NCI-H146 treated with DMSO at 0.1 percent for 48 hours (cell line): Measurements from ENCODE around the gene PHACTR1.
"Not testable (repeated sequence)": the region's sequence is repeated elsewhere in the genome, so short reads cannot be mapped to it uniquely, and the experiment has no call there.

ENCODE experiments used
- DNase-seq: peaks from one replicate; lab custom pipeline; 2025; ENCODE audit not compliant: unreplicated experiment; lab: John Stamatoyannopoulos, UW

The PHACTR1 gene

DNA sequence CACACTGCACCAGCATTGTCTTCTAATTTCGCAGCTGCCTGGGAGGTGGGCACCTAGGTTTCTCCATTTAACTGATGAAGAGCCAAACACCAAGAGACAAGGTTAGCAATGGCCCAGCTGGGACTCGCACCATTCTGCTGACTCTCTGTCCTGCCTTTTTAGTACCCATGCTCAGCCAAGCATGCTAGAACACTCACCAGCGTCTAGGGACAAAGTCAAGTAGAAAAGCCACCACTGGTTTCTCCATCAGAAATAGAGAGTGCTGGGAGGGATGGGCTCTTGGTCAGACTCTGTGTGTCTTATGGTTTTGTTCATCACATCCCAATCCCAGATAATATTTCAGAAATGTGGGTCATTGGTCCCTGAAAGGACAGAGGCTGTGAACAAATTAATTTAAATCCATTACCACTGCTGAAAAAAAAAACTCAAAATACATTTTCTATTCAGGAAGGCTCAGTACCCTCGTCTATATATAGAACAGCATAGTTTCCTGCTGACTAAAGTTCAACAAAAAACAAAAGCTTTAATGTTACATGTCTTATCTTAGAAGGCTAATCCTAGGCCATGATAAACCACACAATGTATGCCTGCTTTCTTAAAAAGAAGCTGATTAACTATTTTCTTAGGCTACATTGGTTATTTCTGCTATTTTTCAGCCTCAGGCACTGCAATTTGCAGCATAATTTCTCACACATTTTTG is 500.8 kb downstream of the PHACTR1 start:
- DNase-seq = no peak

DNA sequence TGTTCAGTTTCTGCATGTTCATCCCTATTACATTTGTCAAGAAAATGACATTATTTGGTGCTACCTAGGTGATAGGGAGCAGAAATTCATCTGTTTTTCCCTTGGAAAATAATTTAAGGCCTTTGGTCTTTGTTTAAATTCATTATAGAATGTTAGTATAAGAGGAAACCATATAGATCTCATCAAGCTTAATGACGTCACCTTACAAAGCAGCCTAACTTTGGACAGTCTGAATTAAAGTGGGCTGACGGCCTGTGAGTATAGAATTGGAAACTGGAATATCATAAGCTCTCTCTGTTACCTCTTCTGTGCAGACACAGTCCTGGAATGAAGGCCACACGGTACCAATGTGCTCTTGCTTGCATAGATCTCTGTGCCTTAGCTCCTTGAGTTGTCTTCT is 503.7 kb downstream of the PHACTR1 start:
- no peak for DNase-seq

DNA sequence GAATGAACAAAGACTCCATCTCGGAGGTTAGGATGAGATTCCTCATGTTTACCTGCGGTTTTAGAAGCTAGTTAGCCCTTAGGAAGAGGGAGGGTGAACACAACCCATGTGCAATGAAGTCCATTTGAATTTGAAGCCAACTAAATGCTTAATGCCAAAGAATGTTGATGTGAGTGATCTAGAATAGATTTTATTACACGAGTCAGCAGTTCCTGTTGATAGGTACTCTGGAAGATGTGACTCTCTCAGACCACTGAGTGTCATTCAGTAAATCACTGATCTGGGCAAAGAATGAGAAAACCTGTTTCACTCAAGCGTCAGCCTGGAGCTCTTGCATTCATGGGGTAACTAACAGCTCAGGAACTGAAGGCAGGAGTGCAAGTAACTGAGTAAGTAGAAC is 505.5 kb downstream of the PHACTR1 start:
- no peak for DNase-seq

- DNase-seq = no peak
Observed at GRCh38 chr6:13226071-13226470, 509.5 kb downstream of the PHACTR1 start.

DNA sequence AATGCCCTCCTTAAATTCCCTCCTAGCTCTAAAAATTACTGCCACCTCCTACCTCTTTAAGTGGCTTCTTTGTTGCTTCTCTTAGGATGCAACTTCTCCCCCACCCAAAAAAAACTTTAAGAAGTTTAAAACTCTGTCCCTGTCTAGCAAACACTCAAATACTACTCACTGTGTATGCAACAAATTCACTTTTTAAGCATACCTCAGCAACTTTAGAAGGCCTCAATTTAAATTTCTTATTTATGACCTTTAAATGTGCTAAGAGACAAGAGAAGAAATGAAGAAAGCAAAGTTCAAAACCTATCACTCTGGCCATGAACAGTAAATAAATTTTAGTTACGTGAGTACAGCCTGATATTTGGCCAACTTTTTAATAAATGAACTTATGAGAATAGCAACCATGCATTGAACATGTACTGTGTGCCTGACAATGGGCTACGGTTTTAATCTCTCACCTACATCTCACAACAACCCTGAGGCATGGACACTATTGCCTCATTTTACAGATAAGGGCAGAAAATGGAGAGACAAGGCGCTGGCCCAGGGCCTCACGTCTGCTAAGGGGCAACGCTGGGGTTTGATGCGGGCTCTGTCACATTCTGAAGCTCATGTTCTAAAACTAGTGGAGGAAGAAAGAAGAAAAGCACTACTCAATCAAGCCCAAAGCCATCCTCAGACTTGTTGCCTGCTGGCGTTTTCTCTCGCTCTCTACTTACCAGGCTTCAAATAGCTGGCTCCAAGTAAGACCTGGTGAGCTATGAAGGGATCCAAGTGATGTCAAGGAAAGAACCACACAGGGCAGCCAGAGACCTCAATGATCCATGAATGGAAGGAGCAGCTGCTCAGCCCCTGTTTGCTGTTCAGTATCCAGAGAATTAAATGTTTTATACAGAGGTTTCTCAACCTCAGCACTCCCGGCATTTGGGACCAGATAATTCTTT is 512.0 kb downstream of the PHACTR1 start:
- no peak for DNase-seq

DNA sequence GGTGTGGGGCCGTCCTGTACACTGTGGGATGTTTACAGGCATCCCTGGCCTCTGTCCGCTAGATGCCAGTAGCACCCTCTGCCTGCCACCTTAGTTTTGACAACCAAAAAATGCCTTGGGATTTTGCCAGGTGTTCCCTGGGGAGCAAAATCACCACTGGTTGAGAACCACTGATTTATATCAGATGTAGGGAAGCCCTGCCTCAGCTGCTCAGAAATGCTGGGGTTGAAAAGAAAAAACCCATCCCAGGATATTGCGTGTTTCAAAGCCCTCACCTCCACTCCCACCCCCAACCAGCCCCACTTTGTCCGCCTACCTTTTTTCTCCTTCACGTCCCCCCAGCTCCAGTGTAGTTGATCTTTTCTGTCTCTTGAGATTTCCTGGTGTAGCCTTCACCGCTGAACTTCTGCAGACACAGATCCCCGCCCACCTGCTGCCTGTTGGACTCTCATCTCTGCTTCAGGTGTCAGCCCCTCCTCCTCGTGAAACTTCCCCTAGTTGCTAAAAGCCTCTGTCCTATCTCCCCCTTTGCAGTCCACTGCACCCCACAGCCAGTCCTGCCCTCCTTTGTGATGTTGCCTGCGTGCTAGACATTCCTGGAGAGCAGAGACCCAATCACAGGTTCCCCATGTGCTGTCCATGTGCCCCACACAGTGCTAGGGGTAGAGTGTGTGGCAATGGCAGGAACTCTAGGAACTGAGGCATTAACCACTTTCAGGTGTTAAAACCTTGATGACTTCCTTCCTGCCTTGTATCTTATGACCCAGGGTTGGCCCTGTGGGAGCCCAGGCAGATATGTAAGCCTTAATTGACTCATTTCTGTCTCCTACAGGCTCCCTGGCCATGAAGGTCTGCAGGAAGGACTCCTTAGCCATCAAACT is 512.9 kb downstream of the PHACTR1 start:
- DNase-seq = no peak

- no peak for DNase-seq
Observed at GRCh38 chr6:13233106-13233505, 516.5 kb downstream of the PHACTR1 start.

GRCh38 chr6:13234130-13234529 is 517.6 kb downstream of the PHACTR1 start:
- DNase-seq = no peak

GRCh38 chr6:13235339-13235738 is 518.8 kb downstream of the PHACTR1 start:
- DNase-seq = no peak

GRCh38 chr6:13237318-13237717 is 520.8 kb downstream of the PHACTR1 start:
- DNase-seq = no peak

DNA sequence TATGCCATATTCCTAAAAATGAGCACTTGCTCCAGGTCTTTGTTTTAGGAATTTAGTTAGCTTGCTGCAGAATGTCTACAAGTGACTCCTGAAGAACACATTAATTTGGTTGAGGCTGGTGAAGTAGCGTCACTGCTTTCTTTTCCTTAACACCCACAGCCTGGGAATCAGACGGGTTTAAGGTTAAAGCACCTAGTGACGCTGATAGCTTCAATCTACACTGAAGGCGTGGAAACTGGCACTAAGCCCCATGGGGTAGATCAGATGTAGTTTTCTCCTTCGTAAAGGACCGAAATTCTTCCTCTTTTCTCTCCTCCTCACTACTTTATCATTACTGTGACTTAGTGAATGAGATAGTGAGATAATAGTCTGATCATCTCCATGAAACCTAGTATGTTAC is 521.5 kb downstream of the PHACTR1 start:
- no peak for DNase-seq

- DNase-seq = no peak
Observed at GRCh38 chr6:13238640-13239216, 522.2 kb downstream of the PHACTR1 start.

GRCh38 chr6:13239530-13240455 is 523.2 kb downstream of the PHACTR1 start:
- no peak for DNase-seq

- DNase-seq = no peak
Observed at GRCh38 chr6:13241364-13241763, 524.8 kb downstream of the PHACTR1 start.

DNA sequence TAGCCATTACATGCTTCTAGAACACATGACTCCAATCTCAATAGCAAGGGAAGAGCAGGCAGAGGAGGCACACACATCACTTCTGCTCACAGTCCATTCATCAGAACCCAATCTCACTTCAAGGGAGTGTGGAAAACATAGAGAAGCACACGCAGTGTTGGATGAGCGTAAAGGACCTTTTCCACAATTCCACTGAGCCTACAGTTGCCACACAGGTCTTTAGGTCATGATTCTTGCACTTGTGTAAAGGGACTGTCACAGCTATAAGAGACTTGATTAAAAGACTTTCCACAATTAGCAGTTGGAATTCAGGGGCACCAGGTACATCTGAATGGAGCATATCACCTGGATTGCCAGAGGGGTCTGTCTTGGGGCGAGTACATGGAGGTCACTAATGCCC is 525.6 kb downstream of the PHACTR1 start:
- DNase-seq = no peak

GRCh38 chr6:13242590-13242989 is 526.0 kb downstream of the PHACTR1 start:
- no peak for DNase-seq

GRCh38 chr6:13243033-13243432 is 526.5 kb downstream of the PHACTR1 start:
- DNase-seq = no peak

DNA sequence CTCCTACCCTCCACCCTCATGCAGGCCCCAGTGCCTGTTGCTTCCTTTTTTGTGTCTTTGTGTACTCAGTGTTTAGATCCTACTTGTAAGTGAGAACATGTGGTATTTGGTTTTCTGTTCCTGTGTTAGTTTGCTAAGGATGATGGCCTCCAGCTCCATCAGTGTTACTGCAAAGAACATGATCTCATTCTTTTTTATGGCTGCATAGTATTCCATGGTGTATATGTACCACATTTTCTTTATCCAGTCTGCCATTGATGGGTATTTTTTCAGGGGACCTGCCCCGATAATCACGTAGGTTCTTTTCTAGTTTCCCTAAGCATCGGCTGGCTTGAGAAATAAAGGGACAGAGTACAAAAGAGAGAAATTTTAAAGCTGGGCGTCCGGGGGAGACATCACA is 527.2 kb downstream of the PHACTR1 start:
- not testable (repeated sequence) for DNase-seq

DNA sequence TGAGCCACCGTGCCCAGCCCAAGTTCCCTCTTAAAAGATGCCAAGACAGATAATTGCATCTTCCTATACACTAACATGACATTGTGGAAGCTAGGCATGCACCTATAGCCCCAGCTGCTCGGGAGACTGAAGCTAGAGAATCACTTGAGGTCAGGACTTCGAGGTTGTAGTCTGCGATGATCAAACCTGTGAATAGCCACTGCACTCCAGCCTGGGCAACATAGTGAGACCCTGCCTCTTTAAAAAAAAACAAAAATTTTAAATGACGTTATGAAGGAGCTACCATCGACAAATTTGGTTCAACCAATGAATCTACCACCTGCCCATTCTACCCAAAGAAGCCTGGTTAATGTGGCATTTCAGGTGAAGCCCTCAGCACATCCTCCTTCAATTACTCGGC is 531.1 kb downstream of the PHACTR1 start:
- DNase-seq = no peak

DNA sequence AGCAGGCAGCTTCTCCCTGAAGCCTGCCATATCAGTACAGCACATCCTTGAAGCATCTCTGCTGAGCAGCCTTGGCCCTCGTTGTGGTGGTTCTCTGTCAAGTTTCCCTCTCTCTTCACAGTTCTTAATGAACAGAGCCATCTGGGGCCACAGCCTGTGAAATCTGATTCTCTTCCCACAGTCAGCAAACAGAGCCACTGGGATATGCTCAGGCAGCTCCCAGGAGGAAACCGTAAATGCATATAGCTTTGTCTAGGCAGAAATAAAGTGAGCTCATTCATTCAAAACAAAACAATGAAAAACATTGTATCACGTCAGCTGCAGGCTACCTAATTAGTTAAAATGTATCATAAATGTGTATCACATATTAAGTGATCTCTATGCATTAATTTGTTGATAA is 531.5 kb downstream of the PHACTR1 start:
- peak; percentile 38 for DNase-seq
